Endodermal cell (in vitro differentiated cells): Measurements from ENCODE around the gene KCNE4. TPM values are rescaled to one million over a fixed set of nuclear protein-coding genes. Genes with fewer than 3 reads are reported as not detected.

ENCODE experiments used
- DNase-seq: peaks from one replicate; pipeline ENCODE4 v3.0.0-alpha.2; 2017
- H3K27ac ChIP-seq: 2 replicates; pipeline ENCODE4 v1.5.1; 2013; ENCODE audit warnings: mild to moderate bottlenecking, low read depth, low read length, moderate library complexity
- H3K27me3 ChIP-seq: 2 replicates; pipeline ENCODE4 v1.6.1; 2013; ENCODE audit warnings: mild to moderate bottlenecking, low read length, moderate library complexity; ENCODE audit not compliant: insufficient read depth, control insufficient read depth, poor library complexity, severe bottlenecking
- H3K36me3 ChIP-seq: 2 replicates; pipeline ENCODE4 v1.7.0; 2013; ENCODE audit warnings: mild to moderate bottlenecking, low read length, moderate library complexity; ENCODE audit not compliant: control insufficient read depth, insufficient read depth
- H3K4me1 ChIP-seq: one replicate; pipeline ENCODE4 v1.7.0; 2013; ENCODE audit warnings: low read length; ENCODE audit not compliant: control insufficient read depth, insufficient read depth
- H3K4me3 ChIP-seq: 2 replicates; pipeline ENCODE4 v1.5.1; 2013; ENCODE audit warnings: mild to moderate bottlenecking, low read length, moderate library complexity
- H3K9ac ChIP-seq: 2 replicates; pipeline ENCODE4 v1.6.1; 2013; ENCODE audit warnings: mild to moderate bottlenecking, low read length, moderate library complexity; ENCODE audit not compliant: poor library complexity, severe bottlenecking; ENCODE audit errors: extremely low read depth
- H3K9me3 ChIP-seq: 2 replicates; pipeline ENCODE4 v1.6.1; 2013; ENCODE audit warnings: mild to moderate bottlenecking, low read length, moderate library complexity; ENCODE audit not compliant: control insufficient read depth
- H3K27ac Mint-ChIP-seq: 2 replicates; pipeline ENCODE4 v1.8.0; 2020; ENCODE audit warnings: mixed read lengths
- H3K27me3 Mint-ChIP-seq: 2 replicates; pipeline ENCODE4 v1.8.0; 2021; ENCODE audit warnings: mild to moderate bottlenecking, mixed read lengths; ENCODE audit not compliant: insufficient read depth
- H3K36me3 Mint-ChIP-seq: 2 replicates; pipeline ENCODE4 v1.8.0; 2020; ENCODE audit warnings: low read depth, mixed read lengths
- H3K4me1 Mint-ChIP-seq: 2 replicates; pipeline ENCODE4 v1.8.0; 2020; ENCODE audit warnings: mixed read lengths
- H3K4me3 Mint-ChIP-seq: 2 replicates; pipeline ENCODE4 v1.8.0; 2020; ENCODE audit warnings: mild to moderate bottlenecking, moderate library complexity, mixed read lengths
- H3K9me3 Mint-ChIP-seq: 2 replicates; pipeline ENCODE4 v1.8.0; 2020; ENCODE audit warnings: mild to moderate bottlenecking, mixed read lengths
- CTCF ChIP-seq: fragments of 200-600 bp; sonication (generic); conservative IDR thresholded peaks from 2 replicates; pipeline ENCODE4 v1.5.0; 2021; ENCODE audit warnings: antibody characterized with exemption, mild to moderate bottlenecking
- WGBS, 2 experiments: methylation state at CpG; one replicate each; pipeline versions ENCODE4 v1.1.5 to v1.1.7; 2013; ENCODE audit warnings: missing lambda C conversion rate in 2 of 2, mixed read lengths in 1 of 2; ENCODE audit not compliant: insufficient coverage in 1 of 2, insufficient read length in 1 of 2; 5-methylcytosine and 5-hydroxymethylcytosine counted together
- total RNA-seq, 2 donors: library from RNA; stranded (reverse); fragmentation: NEBNext Ultra II Directional in 1 of 2; extraction: Animal tissue kit (Norgen Biotek cat#: 25700) in 1 of 2; gene quantifications; 2 replicates in 1 of 2; 3 replicates in 1 of 2; pipeline ENCODE4 v1.2.1, GENCODE V29; 2021

The KCNE4 gene
- total RNA-seq, 2 donors from 2014 or later, result 0.22 TPM; not detected in 1

- no peaks in the 10 kb centered on the region for H3K9me3 ChIP-seq
- H3K9ac ChIP-seq, result no peak overlapping the region
- peaks cover 3% of the 10 kb centered on the region for H3K27me3 Mint-ChIP-seq
- H3K36me3 Mint-ChIP-seq, result no peaks in the 10 kb centered on the region
- H3K4me3 ChIP-seq, result no peak overlapping the region
- H3K27ac Mint-ChIP-seq, result no peak overlapping the region
- WGBS, 2 experiments, result 89 to 90% methylated on average over 1 to 3 of the region's 3 CpGs
- no peak overlapping the region for H3K27ac ChIP-seq
- no peaks in the 10 kb centered on the region for H3K4me1 ChIP-seq
- no peaks in the 10 kb centered on the region for H3K9me3 Mint-ChIP-seq
- H3K4me1 Mint-ChIP-seq, result peaks cover 7% of the 10 kb centered on the region
- no peaks in the 10 kb centered on the region for H3K27me3 ChIP-seq
- no peak for TF ChIP-seq CTCF
- H3K36me3 ChIP-seq, result no peaks in the 10 kb centered on the region
- no peak overlapping the region for H3K4me3 Mint-ChIP-seq
- DNase-seq, result no peak
These were observed 41.3 kb upstream of the KCNE4 start for GRCh38 chr2:223010641-223011040.

- Mint-ChIP-seq H3K27me3 (peaks cover 3% of the 10 kb centered on the region), H3K36me3 (no peaks in the 10 kb centered on the region), H3K4me1 (peaks cover 7% of the 10 kb centered on the region), H3K4me3 (no peak overlapping the region), H3K27ac (no peak overlapping the region), H3K9me3 (peaks cover 6% of the 10 kb centered on the region)
- TF ChIP-seq CTCF, result no peak
- DNase-seq, result no peak
- 83 to 93% methylated on average over 5 to 6 of the region's 6 CpGs for WGBS, 2 experiments
- Histone ChIP-seq H3K27ac (no peak overlapping the region), H3K9me3 (no peaks in the 10 kb centered on the region), H3K4me1 (no peaks in the 10 kb centered on the region), H3K9ac (no peak overlapping the region), H3K27me3 (no peaks in the 10 kb centered on the region), H3K36me3 (no peaks in the 10 kb centered on the region), H3K4me3 (no peak overlapping the region)
These were observed 39.7 kb upstream of the KCNE4 start for GRCh38 chr2:223012291-223012690.

- Histone ChIP-seq H3K27ac (no peak overlapping the region), H3K4me1 (no peaks in the 10 kb centered on the region), H3K36me3 (no peaks in the 10 kb centered on the region), H3K9me3 (no peaks in the 10 kb centered on the region), H3K4me3 (no peak overlapping the region), H3K9ac (no peak overlapping the region), H3K27me3 (no peaks in the 10 kb centered on the region)
- H3K4me3 Mint-ChIP-seq, result no peak overlapping the region
- H3K27ac Mint-ChIP-seq, result no peak overlapping the region
- H3K9me3 Mint-ChIP-seq, result peaks cover 9% of the 10 kb centered on the region
- WGBS, 2 experiments, result 93 to 94% methylated on average over 3 of the region's 3 CpGs
- H3K36me3 Mint-ChIP-seq, result no peaks in the 10 kb centered on the region
- TF ChIP-seq CTCF, result no peak
- no peak for DNase-seq
- H3K4me1 Mint-ChIP-seq, result peaks cover 6% of the 10 kb centered on the region
- H3K27me3 Mint-ChIP-seq, result peaks cover 2% of the 10 kb centered on the region
These were observed 32.5 kb upstream of the KCNE4 start for GRCh38 chr2:223019390-223019930.
